ENCODE measurements around the gene LRRC4B.

The LRRC4B gene

GRCh38 chr19:50567052-50567841, 988 bp downstream of the LRRC4B start:
- TF ChIP-seq ZFX (IDR thresholded peaks at IDR 0.05) (no peak), CTCF (conservative IDR thresholded peaks at IDR 0.05) (no peak)
- H3K27ac ChIP-seq: no peak overlapping the region

GRCh38 chr19:50565984-50566903, 2.0 kb downstream of the LRRC4B start:
- H3K27ac ChIP-seq: no peak overlapping the region
- TF ChIP-seq CTCF (conservative IDR thresholded peaks at IDR 0.05) (no peak), ZFX (IDR thresholded peaks at IDR 0.05) (no peak)

GRCh38 chr19:50564229-50565105, 3.8 kb downstream of the LRRC4B start:
- H3K27ac ChIP-seq: no peak overlapping the region
- no peak for TF ChIP-seq CTCF (conservative IDR thresholded peaks at IDR 0.05)
- no peak for TF ChIP-seq ZFX (IDR thresholded peaks at IDR 0.05)

GRCh38 chr19:50563597-50563996, 4.6 kb downstream of the LRRC4B start:
- TF ChIP-seq CTCF (conservative IDR thresholded peaks at IDR 0.05) (no peak), ZFX (IDR thresholded peaks at IDR 0.05) (no peak)
- no peak overlapping the region for H3K27ac ChIP-seq

- TF ChIP-seq CTCF (conservative IDR thresholded peaks at IDR 0.05) (no peak), ZFX (IDR thresholded peaks at IDR 0.05) (no peak)
- no peak overlapping the region for H3K27ac ChIP-seq
These were observed 5.2 kb downstream of the LRRC4B start for GRCh38 chr19:50562996-50563395.

GRCh38 chr19:50562329-50562728, 5.9 kb downstream of the LRRC4B start:
- no peak for TF ChIP-seq CTCF (conservative IDR thresholded peaks at IDR 0.05)
- no peak for TF ChIP-seq ZFX (IDR thresholded peaks at IDR 0.05)
- no peak overlapping the region for H3K27ac ChIP-seq

All from C4-2B (cell line).